H1 (cell line): ENCODE data around the gene PLIN4. TPM values are rescaled to one million over a fixed set of nuclear protein-coding genes. Genes with fewer than 3 reads are reported as not detected.

ENCODE experiments used
- CTCF ChIA-PET: fragments of 300-600 bp; sonication (Branson Sonifier 250); formaldehyde crosslinking; loops from one replicate; lab custom pipeline; 2021; ENCODE audit not compliant: partially characterized antibody; lab: Charles Lee
- POLR2A ChIA-PET: fragments of 300-600 bp; sonication (Branson Sonifier 250); formaldehyde crosslinking; loops from one replicate; lab custom pipeline; 2021; ENCODE audit warnings: inconsistent platforms; ENCODE audit not compliant: partially characterized antibody; lab: Charles Lee
- DNase-seq, 2 experiments: peaks; one replicate each; pipeline versions ENCODE4 v3.0.0 to v3.0.0-alpha.2; 2010 to 2022; ENCODE audit warnings: low spot score in 2 of 2, low read depth in 1 of 2, mixed read lengths in 1 of 2
- FAIRE-seq: peaks from 2 replicates; lab custom pipeline; 2011; peaks lifted over from hg19 to GRCh38; lab: Jason Lieb, UNC
- H2AFZ ChIP-seq: 2 replicates; pipeline ENCODE4 v1.8.1; 2012; ENCODE audit warnings: low read length, inconsistent platforms
- H2AK5ac ChIP-seq: 2 replicates; pipeline ENCODE4 v1.6.1; 2013; ENCODE audit warnings: low read depth, low read length
- H2BK120ac ChIP-seq: replicated peaks from 2 replicates; pipeline ENCODE3; 2013; ENCODE audit warnings: low read depth, low read length, inconsistent platforms
- H2BK12ac ChIP-seq: 2 replicates; pipeline ENCODE4 v1.6.1; 2013; ENCODE audit warnings: low read depth, low read length
- H2BK15ac ChIP-seq: 2 replicates; pipeline ENCODE4 v1.6.1; 2013; ENCODE audit warnings: low read length
- H2BK20ac ChIP-seq: 2 replicates; pipeline ENCODE4 v1.6.1; 2013; ENCODE audit warnings: low read length
- H2BK5ac ChIP-seq: 2 replicates; pipeline ENCODE4 v1.6.1; 2013; ENCODE audit warnings: low read depth, low read length
- H3K14ac ChIP-seq: 2 replicates; pipeline ENCODE4 v1.6.1; 2013; ENCODE audit warnings: inconsistent platforms; ENCODE audit not compliant: insufficient read length
- H3K18ac ChIP-seq: 2 replicates; pipeline ENCODE4 v1.6.1; 2013; ENCODE audit warnings: low read length; ENCODE audit errors: extremely low read depth
- H3K23ac ChIP-seq: 2 replicates; pipeline ENCODE4 v1.6.1; 2013; ENCODE audit warnings: inconsistent platforms; ENCODE audit not compliant: insufficient read length
- H3K23me2 ChIP-seq: 2 replicates; pipeline ENCODE4 v1.6.1; 2013; ENCODE audit warnings: low read depth, low read length
- H3K27ac ChIP-seq: 2 replicates; pipeline ENCODE4 v1.6.1; 2011; ENCODE audit warnings: low read depth, low read length, inconsistent platforms
- H3K27me3 ChIP-seq, 4 experiments: replicated peaks in 1 of 4; 1 replicate in 1 of 4; 2 replicates in 3 of 4; pipeline versions ENCODE4 v1.6.1 to v1.8.1; 2011 to 2013; ENCODE audit warnings: low read length in 3 of 4, mild to moderate bottlenecking in 3 of 4, inconsistent platforms in 2 of 4, mixed read lengths in 2 of 4, moderate library complexity in 1 of 4; ENCODE audit not compliant: control insufficient read depth in 3 of 4, insufficient read depth in 3 of 4; ENCODE audit errors: extremely low read depth in 1 of 4
- H3K36me3 ChIP-seq, 4 experiments: 2 replicates each; pipeline versions ENCODE4 v1.6.1 to v1.8.1; 2011 to 2013; ENCODE audit warnings: mild to moderate bottlenecking in 4 of 4, low read length in 3 of 4, moderate library complexity in 2 of 4, control low read depth in 1 of 4, inconsistent platforms in 1 of 4; ENCODE audit not compliant: insufficient read depth in 4 of 4, control insufficient read depth in 2 of 4
- H3K4ac ChIP-seq: replicated peaks from 2 replicates; pipeline ENCODE3; 2013; ENCODE audit warnings: low read length, low read depth, mixed read lengths, inconsistent platforms; ENCODE audit not compliant: insufficient read length
- H3K4me1 ChIP-seq, 4 experiments: replicated peaks in 1 of 4; 1 replicate in 1 of 4; 2 replicates in 3 of 4; pipeline versions ENCODE4 v1.6.1 to v1.8.1; 2011 to 2013; ENCODE audit warnings: low read length in 3 of 4, inconsistent platforms in 2 of 4, mixed read lengths in 1 of 4; ENCODE audit not compliant: insufficient read depth in 4 of 4, control insufficient read depth in 3 of 4
- H3K4me2 ChIP-seq, 2 experiments: 2 replicates each; pipeline versions ENCODE4 v1.6.1 to v1.8.1; 2011 to 2013; ENCODE audit warnings: low read depth in 2 of 2, low read length in 2 of 2, control low read depth in 1 of 2, inconsistent platforms in 1 of 2, mild to moderate bottlenecking in 1 of 2; ENCODE audit not compliant: insufficient read depth in 1 of 2
- H3K4me3 ChIP-seq, 4 experiments: fragments of 200-600, 300-600 bp in 1 of 4; sonication (generic), shearing (Covaris generic), sonication (Bioruptor Twin) in 1 of 4; 2 replicates each; pipeline versions ENCODE4 v1.5.1 to v1.8.1; 2011 to 2016; ENCODE audit warnings: low read length in 4 of 4, low read depth in 3 of 4, control low read depth in 2 of 4, inconsistent platforms in 2 of 4, mild to moderate bottlenecking in 2 of 4, mixed read lengths in 1 of 4, moderate library complexity in 1 of 4; ENCODE audit not compliant: insufficient read depth in 2 of 4; ENCODE audit errors: extremely low read depth in 1 of 4
- H3K56ac ChIP-seq: replicated peaks from 2 replicates; pipeline ENCODE3; 2013; ENCODE audit warnings: low read depth, mild to moderate bottlenecking, mixed read lengths, low read length, inconsistent platforms; ENCODE audit not compliant: insufficient read length
- H3K79me1 ChIP-seq: 2 replicates; pipeline ENCODE4 v1.6.1; 2013; ENCODE audit warnings: low read depth, low read length, control low read depth
- H3K79me2 ChIP-seq, 2 experiments: 2 replicates each; pipeline versions ENCODE4 v1.6.1 to v1.8.1; 2012 to 2013; ENCODE audit warnings: low read length in 2 of 2, mild to moderate bottlenecking in 2 of 2, inconsistent platforms in 1 of 2; ENCODE audit not compliant: insufficient read depth in 2 of 2, control insufficient read depth in 1 of 2
- H3K9ac ChIP-seq, 4 experiments: replicated peaks in 1 of 4; 1 replicate in 1 of 4; 2 replicates in 3 of 4; pipeline versions ENCODE4 v1.6.1 to v1.8.1; 2011 to 2013; ENCODE audit warnings: low read depth in 3 of 4, low read length in 3 of 4, control low read depth in 2 of 4, mild to moderate bottlenecking in 2 of 4, moderate library complexity in 2 of 4, inconsistent platforms in 1 of 4; ENCODE audit errors: extremely low read depth in 1 of 4
- H3K9me3 ChIP-seq, 2 experiments: 2 replicates each; pipeline versions ENCODE4 v1.6.1 to v1.8.1; 2012 to 2013; ENCODE audit warnings: mild to moderate bottlenecking in 2 of 2, moderate library complexity in 2 of 2, control low read depth in 1 of 2, inconsistent platforms in 1 of 2, low read depth in 1 of 2, low read length in 1 of 2, mixed read lengths in 1 of 2; ENCODE audit not compliant: insufficient read depth in 2 of 2
- H4K20me1 ChIP-seq, 2 experiments: replicated peaks in 1 of 2; 2 replicates each; pipeline versions ENCODE3 to v1.8.1; 2011 to 2013; ENCODE audit warnings: inconsistent platforms in 2 of 2, low read length in 2 of 2, mild to moderate bottlenecking in 1 of 2; ENCODE audit not compliant: insufficient read depth in 2 of 2, control insufficient read depth in 1 of 2
- H4K5ac ChIP-seq: 2 replicates; pipeline ENCODE4 v1.6.1; 2013; ENCODE audit warnings: low read length, low read depth, mixed read lengths, inconsistent platforms; ENCODE audit not compliant: insufficient read length
- H4K8ac ChIP-seq: 2 replicates; pipeline ENCODE4 v1.8.0; 2013; ENCODE audit warnings: mild to moderate bottlenecking, moderate library complexity, low read length, inconsistent platforms; ENCODE audit not compliant: insufficient read depth; ENCODE audit errors: extremely low read depth
- H4K91ac ChIP-seq: replicated peaks from 2 replicates; pipeline ENCODE3; 2013; ENCODE audit warnings: low read length, mixed read lengths, inconsistent platforms; ENCODE audit not compliant: insufficient read length
- CTCF ChIP-seq, 3 experiments: IDR thresholded peaks; 1 replicate in 2 of 3; 2 replicates in 1 of 3; pipeline versions ENCODE4 v1.5.1 to v1.6.1; 2011; ENCODE audit warnings: low read length in 3 of 3, mild to moderate bottlenecking in 3 of 3, inconsistent platforms in 2 of 3, low read depth in 1 of 3, moderate library complexity in 1 of 3; ENCODE audit not compliant: insufficient read depth in 1 of 3; ENCODE audit errors: control extremely low read depth in 1 of 3
- RAD21 ChIP-seq, 2 experiments: IDR thresholded peaks in 1 of 2; conservative IDR thresholded peaks in 1 of 2; 2 replicates each; pipeline ENCODE4 v1.6.1; 2011; ENCODE audit warnings: low read depth in 2 of 2, low read length in 2 of 2, improper control_type of control experiment in 1 of 2, inconsistent platforms in 1 of 2, mild to moderate bottlenecking in 1 of 2, moderate library complexity in 1 of 2
- TEAD4 ChIP-seq: IDR thresholded peaks from 2 replicates; pipeline ENCODE4 v1.6.1; 2012; ENCODE audit warnings: low read depth, low read length, inconsistent platforms, mixed read lengths
- WGBS, 2 experiments: shearing (Covaris generic) in 1 of 2; methylation state at CpG; one replicate each; pipeline versions ENCODE4 v1.1.6 to v1.1.7; 2013 to 2015; ENCODE audit warnings: low lambda C conversion rate in 2 of 2, mixed read lengths in 2 of 2, inconsistent platforms in 1 of 2, low coverage in 1 of 2, missing lambda C conversion rate in 1 of 2; ENCODE audit not compliant: insufficient replicate concordance in 2 of 2, insufficient coverage in 1 of 2, insufficient read length in 1 of 2; ENCODE audit errors: extremely low coverage in 1 of 2, missing lambda C conversion rate in 1 of 2; 5-methylcytosine and 5-hydroxymethylcytosine counted together
- polyA plus RNA-seq, 7 experiments: library from polyadenylated mRNA; depleted of rRNA in 3 of 7; stranded (reverse) in 5 of 7; unstranded in 2 of 7; fragments of >200 nt in 5 of 7; fragments of 200-250 nt in 2 of 7; gene quantifications; 1 replicate in 5 of 7; 2 replicates in 1 of 7; 4 replicates in 1 of 7; pipeline versions ENCODE4 v1.2.1 to v1.2.3, GENCODE V29; 2011 to 2013; ENCODE audit warnings: missing spikeins in 2 of 7, mixed read lengths in 2 of 7
- total RNA-seq: library from RNA; stranded (reverse); fragmentation: NEBNext Ultra II Directional; extraction: Animal tissue kit (Norgen Biotek cat#: 25700); gene quantifications from 2 replicates; pipeline ENCODE4 v1.2.1, GENCODE V29; 2021

The PLIN4 gene
- total and polyA plus RNA-seq, 2 of the 8 experiments (the other 6 are each of a cell fraction or from before 2014, with no cell fraction given): 0.35 to 0.45 TPM

GRCh38 chr19:4537953-4538600 lies 19.8 kb upstream of the PLIN4 start:
- peaks cover 4% of the 10 kb centered on the region; the same call in 1 of the 2 replicates for H3K23me2 ChIP-seq
- DNase-seq: no peak
- no peak overlapping the region for H3K56ac ChIP-seq
- no peak overlapping the region for H4K5ac ChIP-seq
- H4K8ac ChIP-seq: no peak overlapping the region
- H3K4ac ChIP-seq: no peak overlapping the region
- no peak overlapping the region for H3K18ac ChIP-seq
- no peak overlapping the region for H3K4me3 ChIP-seq
- H2BK12ac ChIP-seq: 0 out of 2 replicates have a peak overlapping the region, but pooled peaks have one; percentile 17
- H3K4me1 ChIP-seq: peaks cover 0 to 13% (median 5%) of the 10 kb centered on the region in 4 experiments; a peak in 5 of 7 replicates
- WGBS, 2 experiments: 81% methylated on average over 27 of the region's 27 CpGs; no CpG with 5 or more reads in 1 of the 2 experiments
- H3K9me3 ChIP-seq: no peaks in the 10 kb centered on the region; a peak in 1 of 4 replicates
- H3K9ac ChIP-seq: no peak overlapping the region
- no peaks in the 10 kb centered on the region for H3K36me3 ChIP-seq
- no peak for FAIRE-seq
- H3K79me2 ChIP-seq: no peaks in the 10 kb centered on the region
- ChIA-PET POLR2A (interaction anchor here (1.8 kb wide), 1 partner anchor 22 kb away, joined by 5 read pairs; no protein-coding TSS in a partner anchor), CTCF (interaction anchor here (0.6 to 11.6 kb wide), 17 partner anchors 10 to 1598 kb away, joined by 3 to 174 read pairs (median 4); no protein-coding TSS in a partner anchor)
- no peak overlapping the region for H3K23ac ChIP-seq
- no peak overlapping the region for H2AFZ ChIP-seq
- peaks cover 0 to 19% (median 14%) of the 10 kb centered on the region in 4 experiments; a peak in 4 of 7 replicates for H3K27me3 ChIP-seq
- TF ChIP-seq CTCF (IDR thresholded peaks at IDR 0.05; ENCODE audit: control extremely low read depth in 1 of 3, insufficient read depth in 1 of 3, low read depth in 1 of 3, low read length in 3 of 3) (peak; percentile 23 to 48 (median 40)), TEAD4 (no peak), RAD21 (IDR thresholded peaks at IDR 0.05 in 1 of 2, conservative IDR thresholded peaks at IDR 0.05 in 1 of 2; ENCODE audit: low read depth in 2 of 2, low read length in 2 of 2) (peak; percentile 39 to 54; a peak in 3 of 4 replicates)
- no peaks in the 10 kb centered on the region for H3K79me1 ChIP-seq
- no peak overlapping the region for H2AK5ac ChIP-seq
- no peak overlapping the region for H4K91ac ChIP-seq
- no peak overlapping the region for H3K27ac ChIP-seq
- H2BK5ac ChIP-seq: no peak overlapping the region
- H3K4me2 ChIP-seq: no peak overlapping the region
- H4K20me1 ChIP-seq: peaks cover 0 to 3% of the 10 kb centered on the region in 2 experiments
- no peak overlapping the region for H3K14ac ChIP-seq
- no peak overlapping the region for H2BK120ac ChIP-seq
- no peak overlapping the region for H2BK15ac ChIP-seq
- H2BK20ac ChIP-seq: no peak overlapping the region
